Measurements from ENCODE around the gene TUB. TPM values are rescaled to one million over a fixed set of nuclear protein-coding genes. Genes with fewer than 3 reads are reported as not detected.
A peak's percentile ranks its signal among the peaks of the same experiment; 100 is the strongest.

Gene TUB
- polyA plus RNA-seq, 3 donors = not detected

DNA sequence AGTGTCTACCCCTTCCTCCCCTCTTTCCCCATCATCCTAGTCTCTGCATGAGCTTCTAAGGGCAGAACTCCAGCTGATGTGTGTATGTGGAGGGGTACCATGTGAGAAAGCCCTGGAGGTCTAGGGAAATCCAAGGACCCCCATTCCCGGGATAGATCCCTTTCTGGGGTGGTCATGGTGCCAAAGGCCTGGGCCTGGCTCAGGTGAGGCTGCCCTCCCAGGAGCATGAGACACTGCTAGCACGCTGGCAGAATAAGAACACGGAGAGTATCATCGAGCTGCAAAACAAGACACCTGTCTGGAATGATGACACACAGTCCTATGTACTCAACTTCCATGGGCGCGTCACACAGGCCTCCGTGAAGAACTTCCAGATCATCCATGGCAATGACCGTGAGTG is 19.6 kb downstream of the TUB start:
- no peaks in the 10 kb centered on the region for H3K36me3 ChIP-seq (replicated peaks in 1 of 2; ENCODE audit: control insufficient read depth in 1 of 2, insufficient read depth in 2 of 2, low read length in 2 of 2)
- H3K36me3 Mint-ChIP-seq = no peaks in the 10 kb centered on the region
- H3K27me3 ChIP-seq (ENCODE audit: control insufficient read depth in 2 of 2, insufficient read depth in 2 of 2, low read length in 2 of 2) = no peaks in the 10 kb centered on the region
- intact Hi-C loops (cut with micrococcal nuclease) = no loop called here
- no peak overlapping the region for H3K4me3 Mint-ChIP-seq
- H3K27ac ChIP-seq (ENCODE audit: low read depth in 1 of 2, low read length in 2 of 2) = no peak overlapping the region
- H4K20me1 ChIP-seq (ENCODE audit: insufficient read depth, low read length) = no peaks in the 10 kb centered on the region
- no peak overlapping the region for H3K4me3 ChIP-seq (replicated peaks in 1 of 3; ENCODE audit: low read depth in 2 of 3, low read length in 3 of 3)
- H3K9me3 ChIP-seq (replicated peaks in 1 of 2; ENCODE audit: control insufficient read depth in 1 of 2, insufficient read depth in 1 of 2, low read length in 2 of 2) = no peaks in the 10 kb centered on the region
- H3K9me3 Mint-ChIP-seq = no peaks in the 10 kb centered on the region
- TF ChIP-seq CTCF (IDR thresholded peaks at IDR 0.05) = no peak
- H3K27ac Mint-ChIP-seq = no peak overlapping the region
- peaks cover 0 to 3% (median 0%) of the 10 kb centered on the region in 3 donors for H3K27me3 Mint-ChIP-seq (ENCODE audit: low read depth in 3 of 3)
- no peaks in the 10 kb centered on the region for H3K4me1 ChIP-seq (ENCODE audit: control insufficient read depth in 1 of 2, insufficient read depth in 2 of 2, low read length in 2 of 2)
- no peak overlapping the region for H3K4me2 ChIP-seq (replicated peaks; ENCODE audit: extremely low read depth, low read length, poor library complexity, severe bottlenecking)
- H3K9ac ChIP-seq (ENCODE audit: insufficient read depth, low read length, poor library complexity, severe bottlenecking) = no peak overlapping the region
- H3K79me2 ChIP-seq (ENCODE audit: insufficient read depth, low read length) = no peaks in the 10 kb centered on the region
- DNase-seq = no peak
- H2AFZ ChIP-seq (ENCODE audit: insufficient read depth, low read depth, low read length, poor library complexity, severe bottlenecking) = no peak overlapping the region
- no peaks in the 10 kb centered on the region for H3K4me1 Mint-ChIP-seq
- WGBS (ENCODE audit: insufficient coverage) = 96% methylated on average over 7 of the region's 8 CpGs

- Histone ChIP-seq H3K4me2 (replicated peaks; ENCODE audit: extremely low read depth, low read length, poor library complexity, severe bottlenecking) (no peak overlapping the region), H4K20me1 (ENCODE audit: insufficient read depth, low read length) (no peaks in the 10 kb centered on the region), H3K36me3 (replicated peaks in 1 of 2; ENCODE audit: control insufficient read depth in 1 of 2, insufficient read depth in 2 of 2, low read length in 2 of 2) (no peaks in the 10 kb centered on the region), H3K9me3 (replicated peaks in 1 of 2; ENCODE audit: control insufficient read depth in 1 of 2, insufficient read depth in 1 of 2, low read length in 2 of 2) (no peaks in the 10 kb centered on the region), H3K27ac (ENCODE audit: low read depth in 1 of 2, low read length in 2 of 2) (no peak overlapping the region), H3K4me3 (replicated peaks in 1 of 3; ENCODE audit: low read depth in 2 of 3, low read length in 3 of 3) (no peak overlapping the region), H3K9ac (ENCODE audit: insufficient read depth, low read length, poor library complexity, severe bottlenecking) (no peak overlapping the region), H3K4me1 (ENCODE audit: control insufficient read depth in 1 of 2, insufficient read depth in 2 of 2, low read length in 2 of 2) (no peaks in the 10 kb centered on the region), H3K79me2 (ENCODE audit: insufficient read depth, low read length) (no peaks in the 10 kb centered on the region), H3K27me3 (ENCODE audit: control insufficient read depth in 2 of 2, insufficient read depth in 2 of 2, low read length in 2 of 2) (no peaks in the 10 kb centered on the region), H2AFZ (ENCODE audit: insufficient read depth, low read depth, low read length, poor library complexity, severe bottlenecking) (no peak overlapping the region)
- no peak overlapping the region for H3K4me3 Mint-ChIP-seq
- peak overlapping the region in 1 of 7 donors; percentile 5 for H3K27ac Mint-ChIP-seq
- peaks cover 0 to 4% (median 0%) of the 10 kb centered on the region in 3 donors for H3K27me3 Mint-ChIP-seq (ENCODE audit: low read depth in 3 of 3)
- no peaks in the 10 kb centered on the region for H3K9me3 Mint-ChIP-seq
- intact Hi-C loops (cut with micrococcal nuclease) = no loop called here
- no peaks in the 10 kb centered on the region for H3K36me3 Mint-ChIP-seq
- H3K4me1 Mint-ChIP-seq = no peaks in the 10 kb centered on the region
- WGBS (ENCODE audit: insufficient coverage) = 97% methylated on average over 10 of the region's 11 CpGs
- DNase-seq = no peak
- TF ChIP-seq CTCF (IDR thresholded peaks at IDR 0.05) = no peak
Observed at GRCh38 chr11:8101421-8101820, 20.4 kb downstream of the TUB start.

Measured in CD14-positive monocyte (primary cell).